Astrocyte of the spinal cord (primary cell): ENCODE measurements around the gene CPEB3.
"Not testable (repeated sequence)": the region's sequence is repeated elsewhere in the genome, so short reads cannot be mapped to it uniquely, and the experiment has no call there.

Source experiments
- DNase-seq: peaks from one replicate; pipeline ENCODE4 v3.0.0; 2011; ENCODE audit warnings: low read depth, low spot score
- H3K4me3 ChIP-seq: 2 replicates; pipeline ENCODE4 v1.5.1; 2011; ENCODE audit warnings: low read depth, mild to moderate bottlenecking, low read length, moderate library complexity
- CTCF ChIP-seq: IDR thresholded peaks from 2 replicates; pipeline ENCODE4 v1.5.1; 2012; ENCODE audit warnings: low read depth, mild to moderate bottlenecking, low read length, inconsistent platforms
- in situ Hi-C: cut with HindIII; loops from 2 replicates; pipeline ENCODE4 v1.10.0; 2017; ENCODE audit warnings: low sequenced_read_pairs

The CPEB3 gene

DNA sequence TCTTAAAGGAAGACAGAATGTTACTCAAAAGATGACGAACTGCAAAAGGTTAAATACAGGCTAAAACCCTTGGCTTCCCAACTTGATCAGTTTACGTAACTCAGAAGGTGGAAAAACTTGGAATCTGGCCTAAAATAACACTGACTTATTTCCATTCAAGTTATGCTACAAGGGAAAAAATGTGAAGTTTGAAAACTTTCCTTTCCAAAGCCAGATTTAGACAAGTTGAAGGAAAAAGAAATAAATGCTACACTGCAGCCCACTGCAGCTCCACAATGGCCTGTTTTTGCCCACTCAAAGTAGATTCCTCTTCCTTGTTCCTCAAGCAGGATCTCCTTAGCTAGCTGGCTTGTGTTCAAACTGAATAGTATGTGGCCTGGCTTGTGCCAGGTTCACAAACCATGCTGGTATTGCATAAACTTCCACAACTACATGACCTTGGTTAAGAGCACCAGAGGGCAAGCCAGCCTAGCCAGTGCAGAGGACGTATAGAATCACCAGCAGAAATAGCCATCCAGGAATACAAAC lies 166.2 kb downstream of the CPEB3 start:
- DNase-seq, result peak; percentile 88

GRCh38 chr10:92124020-92124419 lies 166.9 kb downstream of the CPEB3 start:
- TF ChIP-seq CTCF, result no peak
- in situ Hi-C loops, result no loop called here
- no peak for DNase-seq

More for the DNA sequence above, 166.2 kb downstream of the CPEB3 start:
- TF ChIP-seq CTCF, result no peak
- in situ Hi-C loops, result no loop called here
- no peak overlapping the region for H3K4me3 ChIP-seq

GRCh38 chr10:92122941-92123450 lies 167.9 kb downstream of the CPEB3 start:
- H3K4me3 ChIP-seq, result no peak overlapping the region
- TF ChIP-seq CTCF, result no peak
- no peak for DNase-seq
- in situ Hi-C loops, result no loop called here

More at GRCh38 chr10:92124020-92124419, 166.9 kb downstream of the CPEB3 start:
- no peak overlapping the region for H3K4me3 ChIP-seq

DNA sequence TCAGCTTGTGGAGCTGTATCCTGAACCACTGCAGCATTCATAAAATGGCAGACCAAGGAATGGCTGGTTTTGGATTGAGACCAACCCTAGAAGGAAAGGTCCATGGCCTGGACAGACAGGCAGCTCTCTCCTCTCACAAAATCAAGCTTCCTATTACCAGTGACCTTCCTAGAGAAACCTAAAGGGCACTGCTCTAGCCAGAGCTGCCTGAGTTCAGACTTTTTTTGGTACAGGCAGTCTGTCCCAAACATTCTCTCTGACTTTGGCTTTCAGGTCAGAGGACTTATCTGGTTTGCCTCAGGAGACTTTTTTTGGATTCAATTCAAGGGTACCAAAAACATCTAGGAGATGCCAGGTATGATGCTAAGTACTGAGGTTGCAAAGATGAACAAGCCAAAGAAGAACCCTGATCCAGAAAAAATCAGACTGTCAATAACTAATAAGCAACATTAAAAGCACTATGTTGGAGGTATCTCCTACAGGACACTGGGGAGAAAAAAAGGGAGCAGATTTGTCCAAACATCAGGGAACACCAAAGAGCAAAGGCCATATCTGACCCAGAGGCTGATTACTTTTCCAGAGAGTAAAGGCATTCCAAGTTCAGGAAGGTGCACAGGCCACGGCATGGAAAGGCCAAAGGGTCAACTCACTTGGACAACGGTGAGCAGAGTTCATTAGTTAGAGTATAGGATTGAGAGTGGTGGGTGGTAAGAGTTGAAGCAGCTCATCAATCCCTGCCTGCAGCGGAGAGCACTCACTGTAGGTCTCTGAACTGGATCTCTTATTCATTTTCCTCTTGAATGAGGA lies 169.0 kb downstream of the CPEB3 start:
- no peak for TF ChIP-seq CTCF
- no peak overlapping the region for H3K4me3 ChIP-seq
- in situ Hi-C loops, result no loop called here
- no peak for DNase-seq

- TF ChIP-seq CTCF, result no peak
Measured at GRCh38 chr10:92119340-92119739, 171.5 kb downstream of the CPEB3 start.

DNA sequence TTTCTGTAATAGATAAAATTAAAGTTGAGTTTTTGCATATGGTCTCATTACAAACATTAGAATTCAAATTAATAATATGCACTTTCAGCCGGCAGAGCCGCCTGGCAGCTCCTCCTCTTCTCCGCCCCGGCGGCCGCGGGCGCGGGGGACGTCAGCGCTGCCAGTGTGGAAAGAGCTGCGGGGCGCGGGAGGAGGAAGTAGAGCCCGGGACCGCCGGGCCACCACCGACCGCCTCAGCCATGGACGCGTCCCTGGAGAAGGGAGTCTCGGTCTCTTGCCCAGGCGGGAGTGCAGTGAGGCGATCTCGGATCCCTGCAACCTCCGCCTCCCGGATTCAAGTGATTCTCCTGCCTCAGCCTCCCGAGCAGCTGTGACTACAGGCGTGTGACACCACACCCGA lies 176.0 kb downstream of the CPEB3 start:
- in situ Hi-C loops, H3K4me3 ChIP-seq, DNase-seq: not testable (repeated sequence)

More at GRCh38 chr10:92119340-92119739, 171.5 kb downstream of the CPEB3 start:
- in situ Hi-C loops, result no loop called here
- no peak for DNase-seq
- no peak overlapping the region for H3K4me3 ChIP-seq
